Neuronal stem cell (in vitro differentiated cells): ENCODE measurements around the gene NF2.

Experiments used
- DNase-seq: peaks from one replicate; pipeline ENCODE4 v3.0.0-alpha.2; 2013; ENCODE audit warnings: low spot score
- H2AFZ ChIP-seq: one replicate; pipeline ENCODE4 v1.6.1; 2013; ENCODE audit warnings: mild to moderate bottlenecking, low read length, inconsistent platforms
- H2AK5ac ChIP-seq: 2 replicates; pipeline ENCODE4 v1.6.1; 2013; ENCODE audit warnings: low read depth, mild to moderate bottlenecking, inconsistent platforms, low read length, moderate library complexity, mixed read lengths
- H2BK120ac ChIP-seq: 2 replicates; pipeline ENCODE4 v1.6.1; 2013; ENCODE audit warnings: low read depth, mild to moderate bottlenecking, inconsistent platforms, low read length, moderate library complexity, mixed read lengths
- H2BK12ac ChIP-seq: one replicate; pipeline ENCODE4 v1.6.1; 2013; ENCODE audit warnings: low read length, inconsistent platforms
- H2BK15ac ChIP-seq: 2 replicates; pipeline ENCODE4 v1.6.1; 2013; ENCODE audit warnings: mild to moderate bottlenecking, low read length, inconsistent platforms, mixed read lengths
- H2BK5ac ChIP-seq: one replicate; pipeline ENCODE4 v1.6.1; 2013; ENCODE audit warnings: inconsistent platforms, mild to moderate bottlenecking, low read length, moderate library complexity
- H3K14ac ChIP-seq: one replicate; pipeline ENCODE4 v1.6.1; 2013; ENCODE audit warnings: low read length, inconsistent platforms
- H3K18ac ChIP-seq: 2 replicates; pipeline ENCODE4 v1.6.1; 2013; ENCODE audit warnings: low read length, inconsistent platforms
- H3K23ac ChIP-seq: 2 replicates; pipeline ENCODE4 v1.6.1; 2013; ENCODE audit warnings: low read depth, mild to moderate bottlenecking, mixed read lengths, low read length, inconsistent platforms; ENCODE audit not compliant: poor library complexity
- H3K27ac ChIP-seq: replicated peaks from 3 replicates; pipeline ENCODE4 v1.5.1; 2013; ENCODE audit warnings: low read length, inconsistent platforms
- H3K27me3 ChIP-seq, 3 experiments: 2 replicates each; pipeline ENCODE4 v1.6.1; 2013; ENCODE audit warnings: low read length in 3 of 3, mild to moderate bottlenecking in 2 of 3, inconsistent platforms in 1 of 3, low read depth in 1 of 3, mixed read lengths in 1 of 3, moderate library complexity in 1 of 3; ENCODE audit not compliant: control insufficient read depth in 3 of 3, insufficient read depth in 3 of 3
- H3K36me3 ChIP-seq, 2 donors: replicated peaks in 1 of 2; 2 replicates each; pipeline ENCODE4 v1.6.1; 2013; ENCODE audit warnings: low read length in 2 of 2; ENCODE audit not compliant: control insufficient read depth in 2 of 2, insufficient read depth in 2 of 2
- H3K4ac ChIP-seq: 2 replicates; pipeline ENCODE4 v1.6.1; 2013; ENCODE audit warnings: inconsistent platforms, mild to moderate bottlenecking, low read length, moderate library complexity
- H3K4me1 ChIP-seq, 2 donors: 1 replicate in 1 of 2; 2 replicates in 1 of 2; pipeline ENCODE4 v1.6.1; 2013; ENCODE audit warnings: low read length in 2 of 2, low read depth in 1 of 2; ENCODE audit not compliant: control insufficient read depth in 2 of 2, insufficient read depth in 1 of 2
- H3K4me2 ChIP-seq: one replicate; pipeline ENCODE4 v1.6.1; 2013; ENCODE audit warnings: mild to moderate bottlenecking, low read length, inconsistent platforms; ENCODE audit not compliant: insufficient read depth, poor library complexity, severe bottlenecking
- H3K4me3 ChIP-seq, 2 donors: 2 replicates each; pipeline ENCODE4 v1.5.1; 2013; ENCODE audit warnings: low read length in 2 of 2, mild to moderate bottlenecking in 2 of 2, inconsistent platforms in 1 of 2, moderate library complexity in 1 of 2
- H3K79me1 ChIP-seq: one replicate; pipeline ENCODE4 v1.6.1; 2013; ENCODE audit warnings: low read depth, mild to moderate bottlenecking, inconsistent platforms, low read length, moderate library complexity
- H3K9ac ChIP-seq: one replicate; pipeline ENCODE4 v1.6.1; 2013; ENCODE audit warnings: mild to moderate bottlenecking, low read depth, low read length, inconsistent platforms; ENCODE audit not compliant: poor library complexity
- H3K9me3 ChIP-seq, 2 donors: replicated peaks in 1 of 2; 2 replicates each; pipeline versions ENCODE3 to v1.6.1; 2013; ENCODE audit warnings: low read length in 2 of 2, mild to moderate bottlenecking in 2 of 2, inconsistent platforms in 1 of 2, low read depth in 1 of 2, mixed read lengths in 1 of 2, moderate library complexity in 1 of 2; ENCODE audit not compliant: control insufficient read depth in 2 of 2, insufficient read depth in 1 of 2
- H4K8ac ChIP-seq: one replicate; pipeline ENCODE4 v1.6.1; 2013; ENCODE audit warnings: low read depth, mild to moderate bottlenecking, inconsistent platforms, low read length, moderate library complexity
- H4K91ac ChIP-seq: one replicate; pipeline ENCODE4 v1.6.1; 2013; ENCODE audit warnings: low read length, low read depth, mild to moderate bottlenecking, inconsistent platforms; ENCODE audit not compliant: poor library complexity
- WGBS, 2 donors: extraction: QIAGEN DNeasy Blood & Tissue Kit; methylation state at CpG; one replicate each; pipeline ENCODE4 v1.1.7; 2013; ENCODE audit warnings: missing lambda C conversion rate in 2 of 2, mixed read lengths in 1 of 2; ENCODE audit not compliant: insufficient read length in 2 of 2, insufficient replicate concordance in 1 of 2; ENCODE audit errors: extremely low coverage in 2 of 2; 5-methylcytosine and 5-hydroxymethylcytosine counted together

The NF2 gene

GRCh38 chr22:29623553-29624169, 20.2 kb downstream of the NF2 start:
- no peak overlapping the region for H4K8ac ChIP-seq

DNA sequence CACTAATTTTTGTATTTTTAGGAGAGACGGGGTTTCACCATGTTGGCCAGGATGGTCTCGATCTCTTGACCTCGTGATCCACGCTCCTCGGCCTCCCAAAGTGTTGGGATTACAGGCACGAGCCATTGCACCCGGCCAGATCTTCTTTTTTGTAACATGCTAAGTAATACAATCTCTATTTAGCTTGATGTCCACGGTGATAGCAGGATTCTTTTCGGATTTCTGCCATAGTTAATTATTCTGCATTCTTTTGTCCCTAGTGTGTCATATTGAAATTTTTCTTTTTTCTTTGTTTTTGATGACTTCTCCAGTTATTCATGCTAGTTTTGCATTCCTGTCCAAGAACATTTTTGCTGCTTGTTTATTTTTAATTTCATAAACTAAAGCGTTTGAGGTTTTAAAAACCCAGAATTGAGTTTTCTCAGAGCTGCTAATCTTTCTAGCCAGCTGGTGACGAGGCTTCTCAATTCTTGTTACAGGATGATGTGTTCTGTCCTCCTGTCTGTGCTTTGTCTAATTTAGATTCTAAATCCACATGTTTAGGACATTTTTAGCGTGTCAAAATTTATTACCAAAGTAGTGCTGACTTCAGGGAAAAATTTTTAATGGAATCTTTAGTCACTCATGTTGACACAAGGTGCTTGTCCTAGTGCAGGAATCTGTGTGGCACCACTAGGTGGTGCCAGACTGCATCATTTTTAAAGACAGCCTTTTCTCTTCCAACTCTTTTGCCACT, 21.8 kb downstream of the NF2 start:
- no peaks in the 10 kb centered on the region for H3K36me3 ChIP-seq
- WGBS, 2 donors: no CpG with 5 or more reads among the region's 12 CpGs
- no peak overlapping the region for H3K23ac ChIP-seq
- H2BK120ac ChIP-seq: no peak overlapping the region
- no peaks in the 10 kb centered on the region for H3K9me3 ChIP-seq
- H3K27ac ChIP-seq: no peak overlapping the region
- H3K4me1 ChIP-seq: no peaks in the 10 kb centered on the region
- no peak overlapping the region for H3K4me2 ChIP-seq
- H2AFZ ChIP-seq: no peak overlapping the region
- H3K27me3 ChIP-seq: no peaks in the 10 kb centered on the region
- no peaks in the 10 kb centered on the region for H3K79me1 ChIP-seq
- H2BK5ac ChIP-seq: no peak overlapping the region
- H3K18ac ChIP-seq: no peak overlapping the region
- H2BK15ac ChIP-seq: no peak overlapping the region
- no peak overlapping the region for H3K14ac ChIP-seq
- H3K4ac ChIP-seq: no peak overlapping the region
- no peak overlapping the region for H3K9ac ChIP-seq
- no peak overlapping the region for H4K91ac ChIP-seq
- no peak overlapping the region for H2BK12ac ChIP-seq
- H4K8ac ChIP-seq: no peak overlapping the region
- DNase-seq: peak; percentile 42
- H3K4me3 ChIP-seq: no peak overlapping the region
- H2AK5ac ChIP-seq: no peak overlapping the region

More at GRCh38 chr22:29623553-29624169, 20.2 kb downstream of the NF2 start:
- no peaks in the 10 kb centered on the region for H3K27me3 ChIP-seq
- no peak overlapping the region for H3K4me3 ChIP-seq
- no peaks in the 10 kb centered on the region for H3K9me3 ChIP-seq
- no peak overlapping the region for H2BK15ac ChIP-seq
- no peak for DNase-seq
- peaks cover 2% of the 10 kb centered on the region for H3K79me1 ChIP-seq
- no peak overlapping the region for H3K27ac ChIP-seq
- H2BK5ac ChIP-seq: no peak overlapping the region
- no peak overlapping the region for H3K23ac ChIP-seq
- no peak overlapping the region for H2BK120ac ChIP-seq
- no CpG with 5 or more reads among the region's 6 CpGs for WGBS, 2 donors
- H3K36me3 ChIP-seq: no peaks in the 10 kb centered on the region
- no peak overlapping the region for H2AFZ ChIP-seq
- no peak overlapping the region for H3K4ac ChIP-seq
- H3K4me1 ChIP-seq: no peaks in the 10 kb centered on the region
- no peak overlapping the region for H3K14ac ChIP-seq
- H2AK5ac ChIP-seq: no peak overlapping the region
- H2BK12ac ChIP-seq: no peak overlapping the region
- no peak overlapping the region for H3K18ac ChIP-seq
- H3K4me2 ChIP-seq: no peak overlapping the region
- H3K9ac ChIP-seq: no peak overlapping the region
- H4K91ac ChIP-seq: no peak overlapping the region

- no peak overlapping the region for H3K4ac ChIP-seq
- H3K4me2 ChIP-seq: no peak overlapping the region
- no peaks in the 10 kb centered on the region for H3K9me3 ChIP-seq
- no peak overlapping the region for H2BK5ac ChIP-seq
- no peak overlapping the region for H3K23ac ChIP-seq
- H3K9ac ChIP-seq: no peak overlapping the region
- H3K14ac ChIP-seq: no peak overlapping the region
- no peak overlapping the region for H4K8ac ChIP-seq
- H3K27me3 ChIP-seq: no peaks in the 10 kb centered on the region
- H3K4me1 ChIP-seq: no peaks in the 10 kb centered on the region
- no peak overlapping the region for H3K18ac ChIP-seq
- H3K36me3 ChIP-seq: no peaks in the 10 kb centered on the region
- no peak overlapping the region for H2AK5ac ChIP-seq
- H2AFZ ChIP-seq: no peak overlapping the region
- no peak overlapping the region for H2BK12ac ChIP-seq
- no peak overlapping the region for H4K91ac ChIP-seq
- no peak overlapping the region for H2BK120ac ChIP-seq
- DNase-seq: no peak
- no peak overlapping the region for H2BK15ac ChIP-seq
- WGBS, 2 donors: no CpG with 5 or more reads among the region's 3 CpGs
- H3K4me3 ChIP-seq: no peak overlapping the region
- no peak overlapping the region for H3K27ac ChIP-seq
- no peaks in the 10 kb centered on the region for H3K79me1 ChIP-seq
Measured at GRCh38 chr22:29626497-29627195, 23.2 kb downstream of the NF2 start.

- Histone ChIP-seq H4K91ac (no peak overlapping the region), H3K4ac (no peak overlapping the region), H2AFZ (no peak overlapping the region), H4K8ac (no peak overlapping the region), H3K18ac (no peak overlapping the region), H3K9me3 (no peaks in the 10 kb centered on the region), H3K27me3 (no peaks in the 10 kb centered on the region), H3K4me1 (no peaks in the 10 kb centered on the region), H2BK120ac (no peak overlapping the region), H2BK12ac (no peak overlapping the region), H3K4me2 (no peak overlapping the region), H3K14ac (no peak overlapping the region), H2AK5ac (no peak overlapping the region), H3K4me3 (no peak overlapping the region), H3K27ac (no peak overlapping the region), H3K9ac (no peak overlapping the region), H2BK5ac (no peak overlapping the region), H3K23ac (no peak overlapping the region), H3K36me3 (no peaks in the 10 kb centered on the region), H2BK15ac (no peak overlapping the region), H3K79me1 (no peaks in the 10 kb centered on the region)
- no peak for DNase-seq
- WGBS, 2 donors: no CpG with 5 or more reads among the region's 3 CpGs
Measured at GRCh38 chr22:29627196-29627535, 23.7 kb downstream of the NF2 start.
